Progenitor cell of endocrine pancreas (in vitro differentiated cells): ENCODE results near the gene PIK3R5. TPM values are rescaled to one million over a fixed set of nuclear protein-coding genes. Genes with fewer than 3 reads are reported as not detected.

ENCODE experiments used
- DNase-seq: peaks from one replicate; pipeline ENCODE4 v3.0.0; 2021; ENCODE audit warnings: low spot score; ENCODE audit not compliant: unreplicated experiment
- H3K27ac Mint-ChIP-seq: 2 replicates; pipeline ENCODE4 v1.8.0; 2021; ENCODE audit warnings: mild to moderate bottlenecking, moderate library complexity, mixed read lengths
- H3K27me3 Mint-ChIP-seq: 2 replicates; pipeline ENCODE4 v1.8.0; 2021; ENCODE audit warnings: mixed read lengths
- H3K36me3 Mint-ChIP-seq: 2 replicates; pipeline ENCODE4 v1.8.0; 2022; ENCODE audit warnings: mixed read lengths; ENCODE audit not compliant: insufficient read depth
- H3K4me1 Mint-ChIP-seq: 2 replicates; pipeline ENCODE4 v1.8.0; 2021; ENCODE audit warnings: low read depth, mixed read lengths
- H3K4me3 Mint-ChIP-seq: 2 replicates; pipeline ENCODE4 v1.8.0; 2021; ENCODE audit warnings: low read depth, mild to moderate bottlenecking, moderate library complexity, mixed read lengths
- H3K9me3 Mint-ChIP-seq: 2 replicates; pipeline ENCODE4 v1.8.0; 2021; ENCODE audit warnings: low read depth, mixed read lengths
- CTCF ChIP-seq: fragments of 200-600 bp; sonication (generic); IDR thresholded peaks from one replicate; pipeline ENCODE4 v1.5.0; 2021; ENCODE audit warnings: antibody characterized with exemption, mild to moderate bottlenecking; ENCODE audit not compliant: unreplicated experiment
- total RNA-seq: library from RNA; stranded (reverse); gene quantifications from 2 replicates; pipeline ENCODE4 v1.2.1, GENCODE V29; 2021

Gene PIK3R5
- total RNA-seq, 1 donor from 2014 or later, result 0.50 TPM

DNA sequence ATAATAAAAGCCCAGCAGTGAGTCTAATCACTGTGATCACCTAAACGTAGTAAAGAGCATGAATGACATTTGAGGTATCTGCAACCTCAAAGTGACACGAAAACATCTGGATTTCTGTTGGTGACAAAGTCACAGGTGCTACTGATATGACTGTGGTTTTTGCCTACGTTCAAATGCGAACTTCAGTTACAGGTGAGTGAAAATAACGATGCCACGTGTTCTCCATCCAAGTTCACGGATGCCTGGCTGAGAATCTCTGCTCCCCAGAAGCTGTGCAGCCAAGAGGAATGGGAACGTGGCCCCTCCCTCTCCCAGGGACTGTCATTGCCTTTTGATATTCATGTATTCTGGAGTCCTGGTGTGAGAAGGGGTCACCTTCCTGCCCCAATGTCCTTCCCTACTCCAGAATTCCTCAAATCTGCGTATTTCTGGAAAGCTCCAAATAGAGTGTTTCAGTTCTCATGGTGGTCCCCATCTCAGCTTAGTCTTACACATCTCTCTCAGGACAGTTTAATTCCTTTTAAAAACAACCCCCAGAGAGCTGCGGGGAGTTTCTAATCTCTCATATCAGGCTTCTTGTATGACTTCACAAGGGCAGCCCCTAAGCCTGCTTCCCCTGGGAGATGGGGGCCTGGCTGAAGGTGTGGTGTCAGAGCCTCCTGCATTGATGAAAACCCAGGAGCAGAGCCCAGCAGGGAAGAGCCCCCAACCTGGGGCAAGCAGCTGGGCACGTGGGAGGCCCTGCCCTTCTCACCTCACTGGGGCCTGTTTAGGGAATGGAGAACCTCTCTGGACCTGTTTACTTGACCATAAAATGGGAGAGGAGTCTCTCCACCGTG is 25.8 kb downstream of the PIK3R5 start:
- DNase-seq, result no peak
- Mint-ChIP-seq H3K27me3 (peaks cover 31% of the 10 kb centered on the region), H3K27ac (no peak overlapping the region), H3K36me3 (no peaks in the 10 kb centered on the region), H3K4me1 (no peaks in the 10 kb centered on the region), H3K9me3 (no peaks in the 10 kb centered on the region), H3K4me3 (no peak overlapping the region)
- no peak for TF ChIP-seq CTCF

GRCh38 chr17:8938933-8939332 is 26.6 kb downstream of the PIK3R5 start:
- H3K9me3 Mint-ChIP-seq, result no peaks in the 10 kb centered on the region
- no peaks in the 10 kb centered on the region for H3K36me3 Mint-ChIP-seq
- no peak overlapping the region for H3K4me3 Mint-ChIP-seq
- H3K27ac Mint-ChIP-seq, result no peak overlapping the region
- H3K27me3 Mint-ChIP-seq, result peaks cover 33% of the 10 kb centered on the region
- no peaks in the 10 kb centered on the region for H3K4me1 Mint-ChIP-seq
- DNase-seq, result no peak
- no peak for TF ChIP-seq CTCF

- no peak for DNase-seq
- no peak for TF ChIP-seq CTCF
- no peak overlapping the region for H3K4me3 Mint-ChIP-seq
- H3K27me3 Mint-ChIP-seq, result peaks cover 37% of the 10 kb centered on the region
- no peaks in the 10 kb centered on the region for H3K4me1 Mint-ChIP-seq
- no peak overlapping the region for H3K27ac Mint-ChIP-seq
- H3K36me3 Mint-ChIP-seq, result no peaks in the 10 kb centered on the region
- peaks cover 7% of the 10 kb centered on the region for H3K9me3 Mint-ChIP-seq
Measured at GRCh38 chr17:8935191-8935590, 30.3 kb downstream of the PIK3R5 start.

- no peak overlapping the region for H3K4me3 Mint-ChIP-seq
- H3K9me3 Mint-ChIP-seq, result peaks cover 15% of the 10 kb centered on the region
- peaks cover 29% of the 10 kb centered on the region for H3K27me3 Mint-ChIP-seq
- H3K4me1 Mint-ChIP-seq, result no peaks in the 10 kb centered on the region
- TF ChIP-seq CTCF, result no peak
- no peak for DNase-seq
- no peak overlapping the region for H3K27ac Mint-ChIP-seq
- no peaks in the 10 kb centered on the region for H3K36me3 Mint-ChIP-seq
Measured at GRCh38 chr17:8934346-8934745, 31.2 kb downstream of the PIK3R5 start.

DNA sequence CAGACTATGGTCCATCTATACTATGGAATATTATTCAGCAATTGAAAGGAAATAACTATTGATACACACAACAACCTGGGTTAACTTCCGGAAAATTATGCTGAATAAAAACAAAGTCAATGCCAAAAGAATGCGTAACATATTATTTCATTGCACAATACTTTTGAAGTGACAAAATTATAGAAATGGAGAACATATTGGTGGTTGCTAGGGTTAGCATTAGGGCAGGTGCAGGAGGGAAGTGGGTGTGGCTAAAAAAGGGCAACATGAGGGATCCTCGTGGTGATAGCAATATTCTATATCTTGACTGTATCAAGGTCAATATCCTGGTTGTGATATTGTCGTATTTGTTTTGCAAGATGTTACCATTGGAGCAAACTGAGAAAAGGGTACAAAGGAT is 34.9 kb downstream of the PIK3R5 start:
- Mint-ChIP-seq H3K27ac (no peak overlapping the region), H3K4me1 (no peaks in the 10 kb centered on the region), H3K27me3 (peaks cover 21% of the 10 kb centered on the region), H3K36me3 (no peaks in the 10 kb centered on the region), H3K4me3 (no peak overlapping the region), H3K9me3 (peaks cover 29% of the 10 kb centered on the region)
- TF ChIP-seq CTCF, result no peak
- no peak for DNase-seq
